ENCODE measurements around the gene DSE. TPM values are rescaled to one million over a fixed set of nuclear protein-coding genes. Genes with fewer than 3 reads are reported as not detected.

The DSE gene
- total RNA-seq, 1 experiment from 2014 or later = 5.4 TPM

GRCh38 chr6:116445102-116445501 lies 74.4 kb downstream of the DSE start:
- Histone ChIP-seq H3K27me3 (ENCODE audit: control insufficient read depth, insufficient read depth, low read length) (peaks cover 9% of the 10 kb centered on the region), H3K27ac (ENCODE audit: low read length) (no peak overlapping the region), H3K36me3 (ENCODE audit: control insufficient read depth, insufficient read depth, low read length) (no peaks in the 10 kb centered on the region), H3K4me1 (ENCODE audit: control insufficient read depth, insufficient read depth, low read length) (no peaks in the 10 kb centered on the region), H3K9me3 (ENCODE audit: control insufficient read depth, insufficient read depth, low read depth, low read length) (no peaks in the 10 kb centered on the region), H3K4me3 (ENCODE audit: low read depth in 2 of 2, low read length in 2 of 2) (no peak overlapping the region)
- ChIA-PET POLR2A (no interaction called here), CTCF (interaction anchor here (1.1 kb wide), 1 partner anchor 134 kb away, joined by 3 read pairs; no protein-coding TSS in a partner anchor)
- ATAC-seq = no peak
- TF ChIP-seq REST (IDR thresholded peaks at IDR 0.05; ENCODE audit: insufficient read depth in 1 of 2, low read depth in 2 of 2, low read length in 1 of 2) (no peak), POLR2AphosphoS5 (IDR thresholded peaks at IDR 0.05; ENCODE audit: low read depth, low read length) (no peak), SIN3A (IDR thresholded peaks at IDR 0.05; ENCODE audit: borderline replicate concordance, insufficient read depth, low read depth, low read length) (no peak), TCF7L2 (IDR thresholded peaks at IDR 0.05; ENCODE audit: low read depth, low read length) (no peak)
- TF ChIP-seq, protein P1, sequence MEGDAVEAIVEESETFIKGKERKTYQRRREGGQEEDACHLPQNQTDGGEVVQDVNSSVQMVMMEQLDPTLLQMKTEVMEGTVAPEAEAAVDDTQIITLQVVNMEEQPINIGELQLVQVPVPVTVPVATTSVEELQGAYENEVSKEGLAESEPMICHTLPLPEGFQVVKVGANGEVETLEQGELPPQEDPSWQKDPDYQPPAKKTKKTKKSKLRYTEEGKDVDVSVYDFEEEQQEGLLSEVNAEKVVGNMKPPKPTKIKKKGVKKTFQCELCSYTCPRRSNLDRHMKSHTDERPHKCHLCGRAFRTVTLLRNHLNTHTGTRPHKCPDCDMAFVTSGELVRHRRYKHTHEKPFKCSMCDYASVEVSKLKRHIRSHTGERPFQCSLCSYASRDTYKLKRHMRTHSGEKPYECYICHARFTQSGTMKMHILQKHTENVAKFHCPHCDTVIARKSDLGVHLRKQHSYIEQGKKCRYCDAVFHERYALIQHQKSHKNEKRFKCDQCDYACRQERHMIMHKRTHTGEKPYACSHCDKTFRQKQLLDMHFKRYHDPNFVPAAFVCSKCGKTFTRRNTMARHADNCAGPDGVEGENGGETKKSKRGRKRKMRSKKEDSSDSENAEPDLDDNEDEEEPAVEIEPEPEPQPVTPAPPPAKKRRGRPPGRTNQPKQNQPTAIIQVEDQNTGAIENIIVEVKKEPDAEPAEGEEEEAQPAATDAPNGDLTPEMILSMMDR (IDR thresholded peaks at IDR 0.05) = no peak
- intact Hi-C loops (cut with micrococcal nuclease; ENCODE audit: unreplicated experiment) (no loop called here), in situ Hi-C loops (cut with HindIII; ENCODE audit: low pct_unique_long_range_greater_than_20kb, low sequenced_read_pairs) (no loop called here)
- no peak for DNase-seq (ENCODE audit: low read depth, low spot score)
- BruUV-seq (replicated peaks) = no TSS peak

DNA sequence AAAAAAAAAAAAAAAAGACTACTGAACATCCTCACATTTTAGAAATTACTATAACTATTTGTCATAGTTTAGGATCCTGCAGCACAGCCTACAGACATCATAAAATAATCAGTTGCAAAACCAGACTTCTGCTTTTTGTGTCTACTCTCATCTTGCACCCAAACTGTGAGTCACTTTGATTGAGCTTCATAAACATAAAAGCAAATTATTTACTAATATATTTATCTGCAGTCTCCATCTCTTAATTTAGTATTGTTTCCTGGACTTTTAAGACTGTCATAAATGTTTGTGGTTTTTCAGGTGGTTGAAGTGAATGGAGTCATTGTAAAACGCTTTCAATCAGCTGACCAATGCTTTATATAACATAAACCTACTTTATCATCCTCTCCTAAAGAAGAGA lies 75.7 kb downstream of the DSE start:
- H3K27me3 ChIP-seq (ENCODE audit: control insufficient read depth, insufficient read depth, low read length) = no peaks in the 10 kb centered on the region; the same call in 1 of the 2 replicates
- H3K36me3 ChIP-seq (ENCODE audit: control insufficient read depth, insufficient read depth, low read length) = no peaks in the 10 kb centered on the region
- CTCF ChIA-PET = no interaction called here
- in situ Hi-C loops (cut with HindIII; ENCODE audit: low pct_unique_long_range_greater_than_20kb, low sequenced_read_pairs) = no loop called here
- no peak for TF ChIP-seq REST (IDR thresholded peaks at IDR 0.05; ENCODE audit: insufficient read depth in 1 of 2, low read depth in 2 of 2, low read length in 1 of 2)
- TF ChIP-seq, protein P1 (IDR thresholded peaks at IDR 0.05) = no peak
- TF ChIP-seq POLR2AphosphoS5 (IDR thresholded peaks at IDR 0.05; ENCODE audit: low read depth, low read length) = no peak
- TF ChIP-seq TCF7L2 (IDR thresholded peaks at IDR 0.05; ENCODE audit: low read depth, low read length) = no peak
- no peak for TF ChIP-seq SIN3A (IDR thresholded peaks at IDR 0.05; ENCODE audit: borderline replicate concordance, insufficient read depth, low read depth, low read length)
- POLR2A ChIA-PET = interaction anchor here (0.6 kb wide), 1 partner anchor 1621 kb away, joined by 5 read pairs; no protein-coding TSS in a partner anchor
- no TSS peak for BruUV-seq (replicated peaks)
- no peaks in the 10 kb centered on the region for H3K4me1 ChIP-seq (ENCODE audit: control insufficient read depth, insufficient read depth, low read length)
- no peaks in the 10 kb centered on the region for H3K9me3 ChIP-seq (ENCODE audit: control insufficient read depth, insufficient read depth, low read depth, low read length)
- DNase-seq (ENCODE audit: low read depth, low spot score) (no peak), ATAC-seq (no peak)
- H3K27ac ChIP-seq (ENCODE audit: low read length) = no peak overlapping the region
- H3K4me3 ChIP-seq (ENCODE audit: low read depth in 2 of 2, low read length in 2 of 2) = no peak overlapping the region
- intact Hi-C loops (cut with micrococcal nuclease; ENCODE audit: unreplicated experiment) = no loop called here

All from Panc1 (cell line).